Liver (tissue), 9 donors: Measurements from ENCODE around the gene CHMP1A. TPM values are rescaled to one million over a fixed set of nuclear protein-coding genes. Genes with fewer than 3 reads are reported as not detected.

Experiments
- DNase-seq: peaks from one replicate; pipeline ENCODE4 v3.0.0-alpha.2; 2017; ENCODE audit warnings: low spot score
- H3K27ac ChIP-seq, 2 donors: one replicate each; pipeline ENCODE4 v1.7.0; 2013; ENCODE audit warnings: inconsistent platforms in 2 of 2, low read length in 2 of 2, control low read depth in 1 of 2, low read depth in 1 of 2, mild to moderate bottlenecking in 1 of 2
- H3K27me3 ChIP-seq, 4 donors: one replicate each; pipeline versions ENCODE4 v1.6.1 to v1.7.0; 2013; ENCODE audit warnings: low read length in 3 of 4, inconsistent platforms in 1 of 4, mild to moderate bottlenecking in 1 of 4, moderate library complexity in 1 of 4; ENCODE audit not compliant: control insufficient read depth in 4 of 4, insufficient read depth in 4 of 4
- H3K36me3 ChIP-seq, 4 donors: one replicate each; pipeline versions ENCODE4 v1.6.1 to v1.7.0; 2013; ENCODE audit warnings: low read length in 3 of 4, mild to moderate bottlenecking in 3 of 4, low read depth in 1 of 4, moderate library complexity in 1 of 4; ENCODE audit not compliant: control insufficient read depth in 4 of 4, insufficient read depth in 3 of 4
- H3K4me1 ChIP-seq, 4 donors: one replicate each; pipeline versions ENCODE4 v1.6.1 to v1.7.0; 2013; ENCODE audit warnings: low read length in 3 of 4, mild to moderate bottlenecking in 3 of 4, moderate library complexity in 1 of 4; ENCODE audit not compliant: control insufficient read depth in 4 of 4, insufficient read depth in 4 of 4
- H3K4me3 ChIP-seq, 3 donors: one replicate each; pipeline versions ENCODE4 v1.6.1 to v1.7.0; 2013; ENCODE audit warnings: low read length in 3 of 3, control low read depth in 1 of 3, low read depth in 1 of 3, mild to moderate bottlenecking in 1 of 3
- H3K9ac ChIP-seq, 2 donors: one replicate each; pipeline ENCODE4 v1.7.0; 2013; ENCODE audit warnings: low read length in 2 of 2, mild to moderate bottlenecking in 2 of 2, moderate library complexity in 2 of 2, control low read depth in 1 of 2, low read depth in 1 of 2
- H3K9me3 ChIP-seq, 4 donors: one replicate each; pipeline versions ENCODE4 v1.6.1 to v1.7.0; 2013; ENCODE audit warnings: low read length in 3 of 4; ENCODE audit not compliant: control insufficient read depth in 4 of 4
- ATF3 ChIP-seq: IDR thresholded peaks from 2 replicates; pipeline ENCODE4 v1.6.1; 2016; ENCODE audit warnings: antibody characterized with exemption
- CTCF ChIP-seq: fragments of 150-350 bp; IDR thresholded peaks from 2 replicates; pipeline ENCODE4 v1.5.1; 2017; ENCODE audit warnings: improper control_type of control experiment, low read depth, low read length; ENCODE audit not compliant: missing input control
- EGR1 ChIP-seq, 2 donors: IDR thresholded peaks; 2 replicates each; pipeline ENCODE4 v1.6.1; 2016 to 2018; ENCODE audit warnings: antibody characterized with exemption in 2 of 2, low read depth in 2 of 2
- FOXA1 ChIP-seq: IDR thresholded peaks from 2 replicates; pipeline ENCODE4 v1.6.1; 2016; ENCODE audit warnings: antibody characterized with exemption
- FOXA2 ChIP-seq: IDR thresholded peaks from 2 replicates; pipeline ENCODE4 v1.6.1; 2016; ENCODE audit warnings: antibody characterized with exemption
- GABPA ChIP-seq, 2 donors: IDR thresholded peaks in 1 of 2; conservative IDR thresholded peaks in 1 of 2; 2 replicates each; pipeline ENCODE4 v1.6.1; 2016; ENCODE audit warnings: antibody characterized with exemption in 2 of 2, mild to moderate bottlenecking in 1 of 2, moderate library complexity in 1 of 2
- HNF4A ChIP-seq, 2 donors: conservative IDR thresholded peaks; 2 replicates each; pipeline ENCODE4 v1.6.1; 2016; ENCODE audit warnings: antibody characterized with exemption in 2 of 2, mild to moderate bottlenecking in 2 of 2
- HNF4G ChIP-seq: IDR thresholded peaks from 2 replicates; pipeline ENCODE4 v1.6.1; 2016; ENCODE audit warnings: antibody characterized with exemption
- JUND ChIP-seq, 2 donors: IDR thresholded peaks; 2 replicates each; pipeline ENCODE4 v1.6.1; 2016; ENCODE audit warnings: antibody characterized with exemption in 2 of 2
- MAX ChIP-seq: IDR thresholded peaks from 2 replicates; pipeline ENCODE4 v1.6.1; 2016; ENCODE audit warnings: antibody characterized with exemption
- NR2F2 ChIP-seq: IDR thresholded peaks from 2 replicates; pipeline ENCODE4 v1.6.1; 2016; ENCODE audit warnings: antibody characterized with exemption
- RAD21 ChIP-seq, 2 donors: IDR thresholded peaks; 2 replicates each; pipeline ENCODE4 v1.6.1; 2016; ENCODE audit warnings: antibody characterized with exemption in 2 of 2, mild to moderate bottlenecking in 2 of 2
- REST ChIP-seq: IDR thresholded peaks from 2 replicates; pipeline ENCODE4 v1.6.1; 2016; ENCODE audit warnings: antibody characterized with exemption, mild to moderate bottlenecking
- RXRA ChIP-seq, 2 donors: IDR thresholded peaks; 2 replicates each; pipeline ENCODE4 v1.6.1; 2017 to 2018; ENCODE audit warnings: antibody characterized with exemption in 2 of 2, mild to moderate bottlenecking in 1 of 2
- SP1 ChIP-seq: IDR thresholded peaks from 2 replicates; pipeline ENCODE4 v1.6.1; 2018; ENCODE audit warnings: antibody characterized with exemption, mild to moderate bottlenecking
- TAF1 ChIP-seq: conservative IDR thresholded peaks from 2 replicates; pipeline ENCODE4 v1.6.1; 2016; ENCODE audit warnings: antibody characterized with exemption, mild to moderate bottlenecking
- YY1 ChIP-seq: IDR thresholded peaks from 2 replicates; pipeline ENCODE4 v1.6.1; 2016; ENCODE audit warnings: antibody characterized with exemption, mild to moderate bottlenecking
- ZBTB33 ChIP-seq: IDR thresholded peaks from 2 replicates; pipeline ENCODE4 v1.6.1; 2016; ENCODE audit warnings: antibody characterized with exemption
- WGBS: extraction: QIAGEN DNeasy Blood & Tissue Kit; methylation state at CpG from one replicate; pipeline ENCODE4 v1.1.7; 2013; 5-methylcytosine and 5-hydroxymethylcytosine counted together
- polyA plus RNA-seq, 2 donors: library from polyadenylated mRNA; stranded (reverse) in 1 of 2; unstranded in 1 of 2; fragments of 200-250 nt in 1 of 2; fragments of >200 nt in 1 of 2; fragmentation: Nextera tagmentation in 1 of 2; extraction: Ambion mirVana in 1 of 2; gene quantifications; one replicate each; pipeline versions ENCODE4 v1.2.1 to v1.2.3, GENCODE V29; 2013 to 2015
- total RNA-seq, 2 donors: library from RNA; depleted of rRNA; stranded (reverse); fragments of >200 nt; gene quantifications; one replicate each; pipeline ENCODE4 v1.2.3, GENCODE V29; 2014
- donor health status: healthy.
- donor health status: healthy.
- donor health status: healthy.
- donor health status: healthy.
- donor health status: healthy.

Gene CHMP1A
- total and polyA plus RNA-seq, 4 donors, result 25.7 to 36.7 (median 32.3) TPM

- Histone ChIP-seq H3K27me3 (no peaks in the 10 kb centered on the region), H3K9me3 (no peaks in the 10 kb centered on the region), H3K4me1 (peaks cover 5 to 28% (median 21%) of the 10 kb centered on the region in 4 donors), H3K27ac (peak overlapping the region; percentile 98 to 99), H3K4me3 (peak overlapping the region; percentile 80 to 96 (median 84)), H3K36me3 (peaks cover 3 to 15% (median 9%) of the 10 kb centered on the region in 4 donors), H3K9ac (peak overlapping the region; percentile 92 to 93)
- TF ChIP-seq HNF4A (conservative IDR thresholded peaks at IDR 0.05) (peak; percentile 90 to 92), ATF3 (no peak), EGR1 (IDR thresholded peaks at IDR 0.05; ENCODE audit: low read depth in 2 of 2) (peak in 1 of 2 donors; percentile 58), MAX (no peak), SP1 (peak; percentile 91), REST (peak; percentile 89), HNF4G (peak; percentile 76), NR2F2 (no peak), FOXA2 (no peak), CTCF (no peak), FOXA1 (no peak), RAD21 (IDR thresholded peaks at IDR 0.05) (peak in 1 of 2 donors; percentile 42), RXRA (IDR thresholded peaks at IDR 0.05) (peak; percentile 60 to 77), JUND (IDR thresholded peaks at IDR 0.05) (peak in 1 of 2 donors; percentile 53), GABPA (IDR thresholded peaks at IDR 0.05 in 1 of 2, conservative IDR thresholded peaks at IDR 0.05 in 1 of 2) (peak in 1 of 2 donors; percentile 13), YY1 (peak; percentile 46), TAF1 (peak; percentile 94), ZBTB33 (no peak)
- 5% methylated on average over 42 of the region's 42 CpGs for WGBS
- DNase-seq, result peak; percentile 76
Observed at GRCh38 chr16:89687092-89687940, 29.8 kb upstream of the CHMP1A start.
